SK-N-MC (cell line): ENCODE measurements around the gene SERINC2.
"Not testable (repeated sequence)": the region's sequence is repeated elsewhere in the genome, so short reads cannot be mapped to it uniquely, and the experiment has no call there.

Experiments
- EZH2 ChIP-seq: fragments of 200-600 bp; sonication (generic); IDR thresholded peaks from one replicate; pipeline ENCODE4 v1.6.1; 2017; ENCODE audit warnings: antibody characterized with exemption
- FOXP2 ChIP-seq: optimal IDR thresholded peaks from 2 replicates; pipeline ENCODE3; 2011; ENCODE audit warnings: mild to moderate bottlenecking, moderate library complexity; ENCODE audit not compliant: insufficient read depth; ENCODE audit errors: extremely low read length, control extremely low read depth
- POLR2AphosphoS5 ChIP-seq: IDR thresholded peaks from 2 replicates; pipeline ENCODE4 v1.6.1; 2012; ENCODE audit warnings: mild to moderate bottlenecking, low read depth, low read length, borderline replicate concordance

GRCh38 chr1:31472314-31472651 is 59.3 kb downstream of the SERINC2 start:
- TF ChIP-seq EZH2, POLR2AphosphoS5, FOXP2: not testable (repeated sequence)
